B cell (primary cell): ENCODE measurements around the gene CCSAP. TPM values are rescaled to one million over a fixed set of nuclear protein-coding genes. Genes with fewer than 3 reads are reported as not detected.

Experiments used
- ATAC-seq: fragments of 200-7000 bp; cut with Tn5 transposase; one replicate; pipeline ENCODE4 v1.10.0; 2021; ENCODE audit warnings: low read depth, mild to moderate bottlenecking, moderate number of reproducible peaks, moderate library complexity
- CTCF ChIA-PET: fragments of 350-600 bp; sonication (Branson Sonifier 250); formaldehyde crosslinking; loops from one replicate; lab custom pipeline; 2021; ENCODE audit warnings: antibody characterized with exemption, inconsistent platforms; lab: Charles Lee
- POLR2A ChIA-PET: fragments of 350-600 bp; sonication (Branson Sonifier 250); formaldehyde crosslinking; loops from one replicate; lab custom pipeline; 2021; ENCODE audit warnings: antibody characterized with exemption; lab: Charles Lee
- DNase-seq: peaks from one replicate; pipeline ENCODE4 v3.0.0; 2013
- H2AFZ ChIP-seq: 2 replicates; pipeline ENCODE4 v1.6.1; 2012; ENCODE audit warnings: mild to moderate bottlenecking, low read depth, low read length; ENCODE audit not compliant: insufficient read depth, poor library complexity, severe bottlenecking
- H3K27ac ChIP-seq, 2 donors: 1 replicate in 1 of 2; 2 replicates in 1 of 2; pipeline ENCODE4 v1.5.1; 2012 to 2013; ENCODE audit warnings: low read length in 2 of 2, mild to moderate bottlenecking in 2 of 2, moderate library complexity in 1 of 2
- H3K27me3 ChIP-seq, 4 experiments: fragments of 200-600 bp in 1 of 4; sonication (generic) in 1 of 4; replicated peaks in 1 of 4; 1 replicate in 2 of 4; 2 replicates in 2 of 4; pipeline versions ENCODE4 v1.6.1 to v1.7.0; 2013 to 2016; ENCODE audit warnings: low read length in 3 of 4, mild to moderate bottlenecking in 2 of 4, mixed read lengths in 1 of 4, moderate library complexity in 1 of 4; ENCODE audit not compliant: insufficient read depth in 4 of 4, control insufficient read depth in 3 of 4; ENCODE audit errors: control extremely low read depth in 1 of 4
- H3K36me3 ChIP-seq, 2 experiments: replicated peaks in 1 of 2; 1 replicate in 1 of 2; 2 replicates in 1 of 2; pipeline versions ENCODE4 v1.6.1 to v1.7.1; 2013; ENCODE audit warnings: low read length in 1 of 2; ENCODE audit not compliant: insufficient read depth in 2 of 2, control insufficient read depth in 1 of 2; ENCODE audit errors: control extremely low read depth in 1 of 2, extremely low read depth in 1 of 2
- H3K4me1 ChIP-seq, 2 donors: fragments of 200-600 bp in 1 of 2; sonication (generic) in 1 of 2; 1 replicate in 1 of 2; 2 replicates in 1 of 2; pipeline versions ENCODE4 v1.5.1 to v1.6.1; 2013 to 2017; ENCODE audit warnings: low read length in 2 of 2; ENCODE audit not compliant: control insufficient read depth in 2 of 2, insufficient read depth in 2 of 2
- H3K4me2 ChIP-seq: replicated peaks from 2 replicates; pipeline ENCODE3; 2012; ENCODE audit warnings: mild to moderate bottlenecking, low read depth, low read length; ENCODE audit not compliant: poor library complexity, severe bottlenecking
- H3K4me3 ChIP-seq, 5 experiments: fragments of 200-600 bp in 1 of 5; sonication (generic) in 1 of 5; 1 replicate in 3 of 5; 2 replicates in 2 of 5; pipeline versions ENCODE4 v1.5.1 to v1.7.0; 2011 to 2016; ENCODE audit warnings: low read length in 4 of 5, mild to moderate bottlenecking in 4 of 5, low read depth in 2 of 5, control low read depth in 1 of 5, moderate library complexity in 1 of 5; ENCODE audit not compliant: insufficient read depth in 1 of 5; ENCODE audit errors: control extremely low read depth in 1 of 5, extremely low read depth in 1 of 5
- H3K79me2 ChIP-seq: fragments of 200-600 bp; sonication (generic); one replicate; pipeline ENCODE4 v1.6.0; 2016; ENCODE audit warnings: low read length; ENCODE audit not compliant: control insufficient read depth, insufficient read depth
- H3K9ac ChIP-seq: fragments of 200-600 bp; sonication (generic); 2 replicates; pipeline ENCODE4 v1.6.1; 2017; ENCODE audit warnings: mild to moderate bottlenecking, low read length, moderate library complexity
- H3K9me3 ChIP-seq, 3 donors: one replicate each; pipeline versions ENCODE4 v1.6.1 to v1.7.1; 2013; ENCODE audit warnings: low read length in 2 of 3; ENCODE audit not compliant: control insufficient read depth in 2 of 3, insufficient read depth in 1 of 3; ENCODE audit errors: control extremely low read depth in 1 of 3
- H4K20me1 ChIP-seq: 2 replicates; pipeline ENCODE4 v1.6.0; 2012; ENCODE audit warnings: mild to moderate bottlenecking, low read length; ENCODE audit not compliant: insufficient read depth, control insufficient read depth, poor library complexity, severe bottlenecking
- H3K27ac Mint-ChIP-seq: one replicate; pipeline ENCODE4 v1.8.0; 2021; ENCODE audit warnings: mixed read lengths
- H3K27me3 Mint-ChIP-seq: one replicate; pipeline ENCODE4 v1.8.0; 2021; ENCODE audit warnings: mixed read lengths
- H3K4me1 Mint-ChIP-seq: one replicate; pipeline ENCODE4 v1.8.0; 2021; ENCODE audit warnings: mixed read lengths
- H3K4me3 Mint-ChIP-seq: one replicate; pipeline ENCODE4 v1.8.0; 2021; ENCODE audit warnings: mixed read lengths
- H3K9me3 Mint-ChIP-seq: one replicate; pipeline ENCODE4 v1.8.0; 2022; ENCODE audit warnings: mixed read lengths; ENCODE audit not compliant: insufficient read depth
- EZH2 ChIP-seq: IDR thresholded peaks from 2 replicates; pipeline ENCODE4 v1.6.1; 2012; ENCODE audit warnings: borderline replicate concordance, low read depth, mild to moderate bottlenecking, moderate library complexity, low read length; ENCODE audit not compliant: insufficient read depth, poor library complexity, severe bottlenecking
- WGBS: methylation state at CpG from one replicate; pipeline ENCODE4 v1.1.5; 2013; ENCODE audit warnings: missing lambda C conversion rate; ENCODE audit not compliant: insufficient coverage; 5-methylcytosine and 5-hydroxymethylcytosine counted together
- intact Hi-C: fragments of 100-400 bp; cut with micrococcal nuclease; formaldehyde crosslinking; loops from one replicate; pipeline ENCODE4 v1.10.0; 2022
- polyA plus RNA-seq: library from polyadenylated mRNA; depleted of rRNA; stranded (reverse); fragments of >200 nt; gene quantifications from 2 replicates; pipeline ENCODE4 v1.2.3, GENCODE V29; 2012
- total RNA-seq, 2 donors: library from RNA; stranded (reverse); fragments of 120-200 nt in 1 of 2; gene quantifications; 1 replicate in 1 of 2; 2 replicates in 1 of 2; pipeline versions ENCODE4 v1.2.3 to v1.2.4, GENCODE V29; 2013 to 2022
- TF ChIP-seq, protein P1 (sequence below): fragments of 200-600 bp; IDR thresholded peaks from one replicate; pipeline ENCODE4 v1.8.0; 2022; ENCODE audit warnings: antibody characterized with exemption, mild to moderate bottlenecking

CCSAP gene
- total and polyA plus RNA-seq, 2 donors (not counting 1 experiment from before 2014, with no cell fraction given) = 3.3 to 15.8 TPM

- H3K27me3 Mint-ChIP-seq = no peaks in the 10 kb centered on the region
- H3K4me3 ChIP-seq = no peak overlapping the region
- no peak overlapping the region for H2AFZ ChIP-seq
- H3K9ac ChIP-seq = no peak overlapping the region
- H4K20me1 ChIP-seq = no peaks in the 10 kb centered on the region
- H3K27ac ChIP-seq = no peak overlapping the region
- H3K9me3 Mint-ChIP-seq = no peaks in the 10 kb centered on the region
- no peak for TF ChIP-seq EZH2
- TF ChIP-seq, protein P1, sequence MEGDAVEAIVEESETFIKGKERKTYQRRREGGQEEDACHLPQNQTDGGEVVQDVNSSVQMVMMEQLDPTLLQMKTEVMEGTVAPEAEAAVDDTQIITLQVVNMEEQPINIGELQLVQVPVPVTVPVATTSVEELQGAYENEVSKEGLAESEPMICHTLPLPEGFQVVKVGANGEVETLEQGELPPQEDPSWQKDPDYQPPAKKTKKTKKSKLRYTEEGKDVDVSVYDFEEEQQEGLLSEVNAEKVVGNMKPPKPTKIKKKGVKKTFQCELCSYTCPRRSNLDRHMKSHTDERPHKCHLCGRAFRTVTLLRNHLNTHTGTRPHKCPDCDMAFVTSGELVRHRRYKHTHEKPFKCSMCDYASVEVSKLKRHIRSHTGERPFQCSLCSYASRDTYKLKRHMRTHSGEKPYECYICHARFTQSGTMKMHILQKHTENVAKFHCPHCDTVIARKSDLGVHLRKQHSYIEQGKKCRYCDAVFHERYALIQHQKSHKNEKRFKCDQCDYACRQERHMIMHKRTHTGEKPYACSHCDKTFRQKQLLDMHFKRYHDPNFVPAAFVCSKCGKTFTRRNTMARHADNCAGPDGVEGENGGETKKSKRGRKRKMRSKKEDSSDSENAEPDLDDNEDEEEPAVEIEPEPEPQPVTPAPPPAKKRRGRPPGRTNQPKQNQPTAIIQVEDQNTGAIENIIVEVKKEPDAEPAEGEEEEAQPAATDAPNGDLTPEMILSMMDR = no peak
- ChIA-PET CTCF (no interaction called here), POLR2A (interaction anchor here (0.6 kb wide), 1 partner anchor 15 kb away, joined by 3 read pairs; no protein-coding TSS in a partner anchor)
- no peak overlapping the region for H3K27ac Mint-ChIP-seq
- 95% methylated on average over 4 of the region's 7 CpGs for WGBS
- no peaks in the 10 kb centered on the region for H3K27me3 ChIP-seq
- peaks cover 30% of the 10 kb centered on the region for H3K4me1 Mint-ChIP-seq
- ATAC-seq (no peak), DNase-seq (no peak)
- intact Hi-C loops = no loop called here
- H3K4me2 ChIP-seq = no peak overlapping the region
- peaks cover 0 to 21% of the 10 kb centered on the region in 2 experiments for H3K36me3 ChIP-seq
- no peaks in the 10 kb centered on the region for H3K79me2 ChIP-seq
- H3K9me3 ChIP-seq = no peaks in the 10 kb centered on the region
- H3K4me3 Mint-ChIP-seq = no peak overlapping the region
- H3K4me1 ChIP-seq = peaks cover 10 to 12% of the 10 kb centered on the region in 2 donors
Measured at GRCh38 chr1:229323201-229323600, 19.6 kb downstream of the CCSAP start.

- Mint-ChIP-seq H3K4me3 (no peak overlapping the region), H3K9me3 (no peaks in the 10 kb centered on the region), H3K4me1 (peaks cover 2% of the 10 kb centered on the region), H3K27me3 (no peaks in the 10 kb centered on the region), H3K27ac (no peak overlapping the region)
- Histone ChIP-seq H3K4me2 (no peak overlapping the region), H3K27me3 (no peaks in the 10 kb centered on the region), H3K4me3 (no peak overlapping the region), H3K79me2 (no peaks in the 10 kb centered on the region), H4K20me1 (no peaks in the 10 kb centered on the region), H3K9me3 (no peaks in the 10 kb centered on the region), H3K27ac (no peak overlapping the region), H3K4me1 (no peaks in the 10 kb centered on the region), H3K36me3 (peaks cover 0 to 16% of the 10 kb centered on the region in 2 experiments), H3K9ac (no peak overlapping the region), H2AFZ (no peak overlapping the region)
- DNase-seq = no peak
- intact Hi-C loops = no loop called here
- ATAC-seq = no peak
- CTCF ChIA-PET = no interaction called here
- TF ChIP-seq, protein P1 = no peak
- TF ChIP-seq EZH2 = no peak
- 97% methylated on average over 6 of the region's 7 CpGs for WGBS
- POLR2A ChIA-PET = no interaction called here
Measured at GRCh38 chr1:229319487-229319886, 23.4 kb downstream of the CCSAP start.
